Cortex of kidney (tissue), 1 donor: Measurements from ENCODE around the gene DPP10.

Experiments used
- DNase-seq: peaks from one replicate; lab custom pipeline; 2025; lab: John Stamatoyannopoulos, UW

DPP10 gene

GRCh38 chr2:114609203-114609602, 166.8 kb downstream of the DPP10 start:
- no peak for DNase-seq

GRCh38 chr2:114609801-114610200, 167.4 kb downstream of the DPP10 start:
- no peak for DNase-seq

- DNase-seq, result no peak
Observed at GRCh38 chr2:114610677-114611076, 168.2 kb downstream of the DPP10 start.

GRCh38 chr2:114614592-114614991, 172.2 kb downstream of the DPP10 start:
- no peak for DNase-seq

- no peak for DNase-seq
Observed at GRCh38 chr2:114628481-114628880, 186.0 kb downstream of the DPP10 start.

- DNase-seq, result no peak
Observed at GRCh38 chr2:114631146-114631545, 188.7 kb downstream of the DPP10 start.

GRCh38 chr2:114642166-114642770, 199.8 kb downstream of the DPP10 start:
- no peak for DNase-seq

GRCh38 chr2:114642988-114643553, 200.6 kb downstream of the DPP10 start:
- DNase-seq, result no peak

GRCh38 chr2:114651933-114652332, 209.5 kb downstream of the DPP10 start:
- no peak for DNase-seq

GRCh38 chr2:114659880-114660279, 217.4 kb downstream of the DPP10 start:
- no peak for DNase-seq

- no peak for DNase-seq
Observed at GRCh38 chr2:114661971-114662939, 219.8 kb downstream of the DPP10 start.

- no peak for DNase-seq
Observed at GRCh38 chr2:114668415-114668814, 226.0 kb downstream of the DPP10 start.

GRCh38 chr2:114683251-114683650, 240.8 kb downstream of the DPP10 start:
- DNase-seq, result no peak

GRCh38 chr2:114684403-114684802, 242.0 kb downstream of the DPP10 start:
- no peak for DNase-seq

GRCh38 chr2:114685102-114685501, 242.7 kb downstream of the DPP10 start:
- DNase-seq, result no peak

GRCh38 chr2:114688241-114688640, 245.8 kb downstream of the DPP10 start:
- DNase-seq, result no peak

- DNase-seq, result no peak
Observed at GRCh38 chr2:114698520-114698919, 256.1 kb downstream of the DPP10 start.

GRCh38 chr2:114699423-114699944, 257.0 kb downstream of the DPP10 start:
- no peak for DNase-seq

- DNase-seq, result no peak
Observed at GRCh38 chr2:114700440-114700839, 258.0 kb downstream of the DPP10 start.

- DNase-seq, result no peak
Observed at GRCh38 chr2:114709936-114710850, 267.8 kb downstream of the DPP10 start.

GRCh38 chr2:114714313-114714712, 271.9 kb downstream of the DPP10 start:
- no peak for DNase-seq

GRCh38 chr2:114717049-114717448, 274.6 kb downstream of the DPP10 start:
- no peak for DNase-seq
